ENCODE data around the gene ZNF622.

Gene ZNF622, protein sequence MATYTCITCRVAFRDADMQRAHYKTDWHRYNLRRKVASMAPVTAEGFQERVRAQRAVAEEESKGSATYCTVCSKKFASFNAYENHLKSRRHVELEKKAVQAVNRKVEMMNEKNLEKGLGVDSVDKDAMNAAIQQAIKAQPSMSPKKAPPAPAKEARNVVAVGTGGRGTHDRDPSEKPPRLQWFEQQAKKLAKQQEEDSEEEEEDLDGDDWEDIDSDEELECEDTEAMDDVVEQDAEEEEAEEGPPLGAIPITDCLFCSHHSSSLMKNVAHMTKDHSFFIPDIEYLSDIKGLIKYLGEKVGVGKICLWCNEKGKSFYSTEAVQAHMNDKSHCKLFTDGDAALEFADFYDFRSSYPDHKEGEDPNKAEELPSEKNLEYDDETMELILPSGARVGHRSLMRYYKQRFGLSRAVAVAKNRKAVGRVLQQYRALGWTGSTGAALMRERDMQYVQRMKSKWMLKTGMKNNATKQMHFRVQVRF

DNA sequence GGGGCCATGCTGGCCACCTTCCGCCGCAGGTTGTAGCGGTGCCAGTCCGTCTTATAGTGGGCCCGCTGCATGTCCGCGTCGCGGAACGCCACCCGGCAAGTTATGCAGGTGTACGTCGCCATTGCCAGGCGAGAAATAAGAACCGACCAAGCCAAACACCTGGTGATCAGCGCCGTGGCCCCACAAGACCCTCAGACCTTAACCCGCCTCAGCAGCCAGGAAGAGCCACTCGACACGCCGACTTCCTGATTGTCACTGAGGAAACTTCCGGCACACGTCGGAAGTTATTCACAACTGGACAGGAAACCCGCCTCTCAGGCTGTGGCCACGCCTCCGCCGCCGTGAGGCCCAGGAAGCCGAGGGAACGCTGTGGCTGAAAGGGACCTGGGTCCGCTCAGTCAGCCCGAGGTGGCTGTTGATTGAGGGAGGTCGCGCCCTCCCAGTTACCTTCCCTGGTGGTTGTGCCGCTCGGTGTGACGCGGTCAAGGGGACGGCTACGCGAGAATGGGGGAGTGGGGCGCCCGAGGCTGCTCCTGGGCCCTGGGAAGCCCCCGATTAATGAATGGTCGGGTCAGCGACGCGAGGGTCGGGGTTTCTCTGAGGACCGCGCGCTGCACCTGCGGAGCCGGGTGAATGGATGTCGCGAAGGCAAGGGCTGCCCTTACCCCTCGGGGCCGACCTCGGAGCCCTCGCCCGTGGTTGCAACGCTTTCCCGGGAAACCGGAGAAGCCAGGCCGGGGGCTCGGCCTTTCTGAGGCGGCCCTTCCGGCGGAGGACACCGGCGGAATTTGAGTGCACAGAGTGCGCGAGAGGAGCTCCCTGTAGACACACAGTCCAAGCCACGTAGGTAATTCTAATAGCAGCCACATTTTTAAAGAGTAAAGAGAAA, at the start of gene ZNF622:
Gene ZNF622 (minus strand): TSS at position 257 of the 889 bp plus-strand sequence. CDS start 135 bp downstream, at position 122.
- DNase-seq (ENCODE audit: low read depth in 2 of 3, low spot score in 2 of 3): peak; percentile 62 to 77 (median 67)

GRCh38 chr5:16510098-16510497, 44.5 kb upstream of the ZNF622 start:
- DNase-seq (ENCODE audit: low read depth in 2 of 3, low spot score in 2 of 3): no peak

DNA sequence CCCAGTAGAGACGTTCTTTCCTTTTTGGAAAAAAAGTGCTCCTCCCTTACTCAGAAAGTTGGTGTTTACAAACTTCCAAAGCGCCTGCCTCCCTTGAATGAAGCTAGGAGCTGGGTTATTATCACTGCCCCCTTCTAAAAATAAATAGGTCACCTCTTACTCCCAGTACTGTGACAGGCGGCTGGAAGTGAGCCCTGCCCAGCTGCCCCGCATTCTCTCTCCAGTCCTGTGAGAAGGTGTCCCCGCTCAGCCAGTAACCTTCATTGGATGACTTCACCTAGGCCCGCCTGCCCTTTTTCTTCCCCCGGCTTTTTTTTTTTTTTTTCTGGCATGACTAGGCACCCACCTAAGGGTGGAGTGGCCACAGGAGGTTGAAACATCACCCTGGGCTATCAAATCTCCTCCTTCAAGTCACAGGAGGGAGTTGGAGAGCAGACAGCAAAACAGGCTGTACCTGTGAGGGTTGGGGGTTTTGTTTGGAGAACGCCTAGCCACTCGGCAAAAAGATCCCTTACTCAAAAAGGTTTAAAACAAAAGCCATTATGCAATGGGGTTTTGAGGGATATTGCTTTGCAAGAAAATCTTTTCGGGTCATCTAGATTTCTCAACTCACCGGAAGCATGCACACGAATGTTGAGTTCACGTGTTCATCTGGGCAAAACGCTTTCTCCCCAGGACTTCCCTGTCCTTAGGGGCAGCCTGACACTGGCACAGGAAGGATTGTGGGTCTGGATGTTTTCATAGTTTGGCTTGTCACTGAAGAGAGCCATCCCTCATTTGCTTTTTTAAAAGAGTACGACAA, 43.3 kb upstream of the ZNF622 start:
- DNase-seq (ENCODE audit: low read depth in 2 of 3, low spot score in 2 of 3): no peak

DNA sequence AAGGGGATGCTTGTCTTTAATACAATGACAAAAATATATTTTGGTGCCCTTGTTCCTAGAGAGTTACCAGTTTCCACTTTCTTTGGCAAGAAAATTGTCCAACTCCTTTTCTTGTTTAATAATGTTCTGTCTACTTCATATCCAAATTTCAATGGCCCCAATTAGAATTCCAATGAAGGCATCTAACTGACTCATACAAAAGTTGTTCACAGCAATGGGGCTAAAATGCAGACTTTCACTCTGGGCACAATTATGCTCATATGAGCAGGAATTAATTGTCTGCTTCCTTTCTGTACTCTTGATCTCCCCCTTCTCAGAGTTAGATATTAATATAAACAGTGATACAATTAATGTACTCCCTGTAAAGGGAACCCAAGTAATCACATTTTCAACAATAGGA, 42.1 kb upstream of the ZNF622 start:
- no peak for DNase-seq (ENCODE audit: low read depth in 2 of 3, low spot score in 2 of 3)

DNA sequence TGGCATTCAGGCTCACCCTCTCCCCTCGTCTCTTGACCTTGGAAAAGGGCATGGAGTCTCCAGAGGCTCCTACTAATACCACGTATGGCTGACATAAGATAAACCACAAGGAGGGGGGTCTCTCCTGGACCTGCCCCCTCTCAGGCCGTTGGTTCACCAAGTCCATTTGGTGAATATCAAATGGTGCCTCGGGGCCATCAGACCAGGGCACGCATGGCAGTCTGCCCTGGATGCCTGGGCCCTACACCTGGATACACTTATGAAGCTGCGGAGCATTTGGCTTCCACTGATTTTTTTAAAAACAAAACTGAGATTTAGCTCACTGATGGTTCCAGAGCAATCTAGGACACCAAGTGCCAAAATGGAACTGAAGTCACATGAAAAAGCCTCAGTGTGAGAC, 40.3 kb upstream of the ZNF622 start:
- no peak for DNase-seq (ENCODE audit: low read depth in 2 of 3, low spot score in 2 of 3)

GRCh38 chr5:16505140-16505891, 39.7 kb upstream of the ZNF622 start:
- no peak for DNase-seq (ENCODE audit: low read depth in 2 of 3, low spot score in 2 of 3)

GRCh38 chr5:16504571-16504970, 39.0 kb upstream of the ZNF622 start:
- DNase-seq (ENCODE audit: low read depth in 2 of 3, low spot score in 2 of 3): no peak

GRCh38 chr5:16502866-16503265, 37.3 kb upstream of the ZNF622 start:
- no peak for DNase-seq (ENCODE audit: low read depth in 2 of 3, low spot score in 2 of 3)

- DNase-seq (ENCODE audit: low read depth in 2 of 3, low spot score in 2 of 3): no peak
Measured at GRCh38 chr5:16500024-16500423, 34.4 kb upstream of the ZNF622 start.

DNA sequence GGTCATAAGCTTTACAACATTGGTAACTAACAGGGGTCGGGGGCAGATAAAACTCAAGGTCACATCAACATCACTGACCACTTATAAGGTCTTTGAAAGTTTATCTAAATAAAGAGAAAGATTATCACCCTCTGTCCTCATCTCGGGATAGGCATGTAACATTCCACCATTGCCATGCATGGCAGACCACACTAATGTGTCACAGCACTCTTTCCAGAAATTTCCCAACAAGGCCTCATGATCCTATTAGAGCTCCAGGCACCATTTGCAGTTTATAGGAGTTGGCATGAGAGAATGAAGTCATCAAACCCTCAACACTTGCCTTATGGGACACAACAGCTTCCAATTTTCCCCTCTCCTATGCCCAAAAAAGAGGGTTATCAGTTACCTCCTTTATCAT, 31.9 kb upstream of the ZNF622 start:
- no peak for DNase-seq (ENCODE audit: low read depth in 2 of 3, low spot score in 2 of 3)

- no peak for DNase-seq (ENCODE audit: low read depth in 2 of 3, low spot score in 2 of 3)
Measured at GRCh38 chr5:16493261-16493660, 27.7 kb upstream of the ZNF622 start.

DNA sequence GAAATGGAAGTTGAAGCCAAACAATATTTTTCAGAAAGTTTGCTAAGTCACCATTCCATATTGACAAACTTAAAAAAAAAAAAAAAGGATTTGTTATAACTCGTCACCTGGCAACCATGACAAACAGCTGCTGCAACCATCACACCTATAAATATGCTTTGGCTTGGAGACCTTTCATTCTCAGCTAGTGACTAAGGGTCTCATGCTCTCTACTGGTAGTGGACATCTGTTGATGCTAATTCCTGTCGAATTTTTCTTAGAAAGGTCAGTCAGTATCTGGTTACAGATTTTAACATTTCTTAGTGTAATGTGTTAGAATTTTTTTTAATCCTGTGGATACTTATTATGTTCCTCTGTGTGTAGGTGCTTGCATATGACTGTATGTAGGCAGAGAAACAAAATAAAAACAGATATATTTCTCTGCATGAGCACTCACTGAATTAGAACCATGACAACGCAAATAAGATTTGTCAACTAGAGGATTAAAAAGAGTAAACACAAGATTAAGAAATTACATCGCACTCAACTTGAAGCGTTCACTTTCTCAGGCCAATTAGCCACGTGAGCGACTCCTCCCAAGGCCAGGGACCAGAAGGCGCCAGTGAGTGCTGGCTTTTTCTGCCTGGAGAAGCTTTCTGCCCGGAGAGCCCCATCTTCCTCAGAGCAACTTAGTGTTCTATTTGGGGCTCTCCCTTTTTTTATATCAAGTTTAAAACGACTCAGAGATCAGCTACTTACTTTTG, 27.0 kb upstream of the ZNF622 start:
- DNase-seq (ENCODE audit: low read depth in 2 of 3, low spot score in 2 of 3): no peak

GRCh38 chr5:16490911-16491310, 25.3 kb upstream of the ZNF622 start:
- no peak for DNase-seq (ENCODE audit: low read depth in 2 of 3, low spot score in 2 of 3)

DNA sequence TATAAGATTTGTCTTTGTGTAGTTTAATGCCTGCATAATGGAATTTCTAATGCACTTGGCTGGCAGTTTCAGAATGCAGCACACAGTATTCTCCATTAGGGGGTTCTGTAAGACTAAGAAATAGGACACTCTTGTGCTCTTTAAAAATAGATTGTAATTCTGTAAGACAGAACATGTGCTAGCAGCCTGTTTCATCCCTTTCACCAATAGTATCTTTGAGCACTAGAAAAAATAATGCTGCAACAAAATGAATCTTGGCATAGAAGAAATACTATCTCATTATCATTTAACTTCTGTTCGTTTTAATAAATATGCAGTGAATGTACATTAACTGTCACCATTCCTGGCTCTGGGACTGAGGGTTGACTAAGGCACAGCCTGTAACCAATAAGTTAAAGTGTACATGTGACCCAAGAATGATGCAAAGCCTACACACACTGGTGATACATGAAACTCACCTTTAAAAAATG, 23.8 kb upstream of the ZNF622 start:
- no peak for DNase-seq (ENCODE audit: low read depth in 2 of 3, low spot score in 2 of 3)

- no peak for DNase-seq (ENCODE audit: low read depth in 2 of 3, low spot score in 2 of 3)
Measured at GRCh38 chr5:16487456-16487855, 21.9 kb upstream of the ZNF622 start.

GRCh38 chr5:16486711-16487111, 21.1 kb upstream of the ZNF622 start:
- no peak for DNase-seq (ENCODE audit: low read depth in 2 of 3, low spot score in 2 of 3)

GRCh38 chr5:16485656-16486055, 20.1 kb upstream of the ZNF622 start:
- DNase-seq (ENCODE audit: low read depth in 2 of 3, low spot score in 2 of 3): no peak

DNA sequence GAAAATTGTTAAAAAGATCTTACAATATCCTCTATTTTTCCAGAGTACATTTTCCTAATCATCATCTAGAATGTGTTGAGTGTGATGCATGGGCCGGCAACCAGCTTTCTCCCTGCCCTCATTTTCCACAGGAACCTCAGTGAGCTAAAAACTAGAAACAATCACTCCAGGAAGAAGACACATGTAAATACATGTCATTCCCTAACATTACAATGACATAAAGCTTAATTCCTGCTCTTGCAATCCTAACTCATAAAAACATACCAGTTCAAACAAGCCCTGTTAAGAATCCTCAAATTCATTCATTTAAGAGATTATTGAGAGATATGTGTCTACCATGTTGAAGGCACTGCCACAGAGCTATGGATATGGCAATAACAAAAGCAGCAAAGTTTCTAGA, 18.5 kb upstream of the ZNF622 start:
- no peak for DNase-seq (ENCODE audit: low read depth in 2 of 3, low spot score in 2 of 3)

- no peak for DNase-seq (ENCODE audit: low read depth in 2 of 3, low spot score in 2 of 3)
Measured at GRCh38 chr5:16483361-16483760, 17.8 kb upstream of the ZNF622 start.

DNA sequence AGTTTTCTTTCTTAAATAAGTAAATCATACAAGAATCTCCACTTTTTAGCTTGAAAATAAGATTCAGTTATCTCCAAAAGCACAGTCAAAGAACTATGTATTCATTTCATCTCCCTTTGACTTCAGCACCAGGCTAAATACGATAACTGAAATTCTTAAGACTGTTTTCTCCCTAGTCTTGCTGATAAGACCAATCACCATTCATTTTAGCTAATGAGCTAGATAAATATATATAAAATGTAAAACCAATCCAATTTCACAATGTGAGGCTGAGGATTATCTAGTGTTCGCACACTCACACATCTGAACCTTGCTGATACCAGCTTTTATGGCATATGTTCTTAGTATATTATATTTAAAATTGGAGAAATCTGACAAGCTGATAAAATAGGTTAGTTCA, 17.3 kb upstream of the ZNF622 start:
- DNase-seq (ENCODE audit: low read depth in 2 of 3, low spot score in 2 of 3): no peak

All from activated CD8-positive, alpha-beta memory T cell treated with anti-CD3 and anti-CD28 coated beads for 48 hours (primary cell).